ACHN (cell line): ENCODE results near the gene DNAJB6.

Source experiments
- DNase-seq: peaks from one replicate; pipeline ENCODE4 v3.0.0-alpha.2; 2015
- in situ Hi-C: cut with HindIII; loops from 2 replicates; pipeline ENCODE4 v1.10.0; 2017; ENCODE audit warnings: low sequenced_read_pairs, low pct_ligation_motif_present, low pct_unique_long_range_greater_than_20kb

DNAJB6 gene

GRCh38 chr7:157336383-157337315 lies at the start of gene DNAJB6:
Gene DNAJB6 (plus strand): TSS chr7:157337004. CDS start chr7:157358573, 21,569 bp downstream.
- in situ Hi-C loops: no loop called here

GRCh38 chr7:157291404-157292080 lies 45.3 kb upstream of the DNAJB6 start:
- DNase-seq: no peak
- in situ Hi-C loops: no loop called here

More at GRCh38 chr7:157336383-157337315, at the start of gene DNAJB6:
- DNase-seq: peak; percentile 96

GRCh38 chr7:157292258-157292657 lies 44.5 kb upstream of the DNAJB6 start:
- in situ Hi-C loops: no loop called here
- DNase-seq: no peak

- in situ Hi-C loops: no loop called here
- DNase-seq: no peak
Measured at GRCh38 chr7:157292770-157293412, 43.9 kb upstream of the DNAJB6 start.

GRCh38 chr7:157293413-157293788 lies 43.4 kb upstream of the DNAJB6 start:
- in situ Hi-C loops: no loop called here
- DNase-seq: no peak

GRCh38 chr7:157294773-157295172 lies 42.0 kb upstream of the DNAJB6 start:
- no peak for DNase-seq

GRCh38 chr7:157295338-157295737 lies 41.5 kb upstream of the DNAJB6 start:
- DNase-seq: no peak
- in situ Hi-C loops: no loop called here

More at GRCh38 chr7:157294773-157295172, 42.0 kb upstream of the DNAJB6 start:
- in situ Hi-C loops: no loop called here

- in situ Hi-C loops: no loop called here
Measured at GRCh38 chr7:157297185-157297584, 39.6 kb upstream of the DNAJB6 start.

GRCh38 chr7:157299317-157299612 lies 37.5 kb upstream of the DNAJB6 start:
- DNase-seq: no peak
- in situ Hi-C loops: no loop called here

More at GRCh38 chr7:157297185-157297584, 39.6 kb upstream of the DNAJB6 start:
- no peak for DNase-seq

GRCh38 chr7:157299613-157300368 lies 37.0 kb upstream of the DNAJB6 start:
- in situ Hi-C loops: no loop called here
- peak; percentile 77 for DNase-seq

GRCh38 chr7:157300369-157300825 lies 36.4 kb upstream of the DNAJB6 start:
- no peak for DNase-seq
- in situ Hi-C loops: no loop called here

GRCh38 chr7:157301610-157302120 lies 35.1 kb upstream of the DNAJB6 start:
- DNase-seq: no peak
- in situ Hi-C loops: no loop called here

GRCh38 chr7:157306846-157307838 lies 29.7 kb upstream of the DNAJB6 start:
- in situ Hi-C loops: no loop called here
- DNase-seq: no peak

GRCh38 chr7:157309988-157310668 lies 26.7 kb upstream of the DNAJB6 start:
- in situ Hi-C loops: no loop called here
- peak; percentile 99 for DNase-seq

GRCh38 chr7:157310676-157311185 lies 26.1 kb upstream of the DNAJB6 start:
- DNase-seq: peak; percentile 33
- in situ Hi-C loops: no loop called here

GRCh38 chr7:157312941-157313340 lies 23.9 kb upstream of the DNAJB6 start:
- DNase-seq: no peak
- in situ Hi-C loops: no loop called here

GRCh38 chr7:157313645-157314044 lies 23.2 kb upstream of the DNAJB6 start:
- no peak for DNase-seq
- in situ Hi-C loops: no loop called here
